ENCODE data around the gene PDP2.

The PDP2 gene

GRCh38 chr16:66849021-66849420, 31.3 kb upstream of the PDP2 start:
- Histone ChIP-seq H3K9ac (no peak overlapping the region), H3K4me1 (peaks cover 25 to 56% (median 44%) of the 10 kb centered on the region in 10 experiments), H4K20me1 (peaks cover 0 to 7% (median 0%) of the 10 kb centered on the region in 11 experiments; a peak in 3 of 22 replicates), H3K4me3 (no peak overlapping the region), H3K36me3 (no peaks in the 10 kb centered on the region), H3K9me3 (replicated peaks in 1 of 11) (no peaks in the 10 kb centered on the region), H3K27ac (no peak overlapping the region), H3K4me2 (no peak overlapping the region), H3K27me3 (peaks cover 23 to 32% (median 28%) of the 10 kb centered on the region in 11 experiments)
- TF ChIP-seq Cebpa-rat (IDR thresholded peaks at IDR 0.05): no peak

- H4K20me1 ChIP-seq: peaks cover 0 to 7% (median 0%) of the 10 kb centered on the region in 11 experiments; a peak in 3 of 22 replicates
- peaks cover 22 to 52% (median 41%) of the 10 kb centered on the region in 10 experiments for H3K4me1 ChIP-seq
- peaks cover 18 to 27% (median 23%) of the 10 kb centered on the region in 11 experiments for H3K27me3 ChIP-seq
- no peak overlapping the region for H3K27ac ChIP-seq
- H3K4me3 ChIP-seq: no peak overlapping the region
- no peak overlapping the region for H3K4me2 ChIP-seq
- no peak for TF ChIP-seq Cebpa-rat (IDR thresholded peaks at IDR 0.05)
- no peak overlapping the region for H3K9ac ChIP-seq
- H3K36me3 ChIP-seq: no peaks in the 10 kb centered on the region
- H3K9me3 ChIP-seq (replicated peaks in 1 of 11): no peaks in the 10 kb centered on the region
Measured at GRCh38 chr16:66849549-66849948, 30.8 kb upstream of the PDP2 start.

GRCh38 chr16:66850115-66850815, 30.1 kb upstream of the PDP2 start:
- Histone ChIP-seq H3K4me3 (no peak overlapping the region), H3K36me3 (no peaks in the 10 kb centered on the region), H3K9ac (no peak overlapping the region), H3K9me3 (replicated peaks in 1 of 11) (no peaks in the 10 kb centered on the region), H3K4me2 (peak overlapping the region in 2 of 11 experiments; percentile 36 to 60; a peak in 4 of 22 replicates), H3K4me1 (peaks cover 18 to 44% (median 34%) of the 10 kb centered on the region in 10 experiments), H3K27me3 (peaks cover 11 to 20% (median 16%) of the 10 kb centered on the region in 11 experiments), H3K27ac (no peak overlapping the region), H4K20me1 (peaks cover 0 to 7% (median 0%) of the 10 kb centered on the region in 11 experiments; a peak in 3 of 22 replicates)
- no peak for TF ChIP-seq Cebpa-rat (IDR thresholded peaks at IDR 0.05)

- no peak for TF ChIP-seq Cebpa-rat (IDR thresholded peaks at IDR 0.05)
- Histone ChIP-seq H3K9me3 (replicated peaks in 1 of 11) (no peaks in the 10 kb centered on the region), H3K27ac (no peak overlapping the region), H4K20me1 (no peaks in the 10 kb centered on the region), H3K27me3 (peaks cover 0 to 9% (median 5%) of the 10 kb centered on the region in 11 experiments; a peak in 11 of 22 replicates), H3K4me2 (no peak overlapping the region), H3K4me1 (peaks cover 17 to 33% (median 24%) of the 10 kb centered on the region in 10 experiments), H3K36me3 (no peaks in the 10 kb centered on the region), H3K4me3 (no peak overlapping the region), H3K9ac (no peak overlapping the region)
Measured at GRCh38 chr16:66851166-66851964, 28.9 kb upstream of the PDP2 start.

- H3K9ac ChIP-seq: no peak overlapping the region
- H3K36me3 ChIP-seq: no peaks in the 10 kb centered on the region
- H3K9me3 ChIP-seq (replicated peaks in 1 of 11): no peaks in the 10 kb centered on the region
- no peak overlapping the region for H3K27ac ChIP-seq
- no peaks in the 10 kb centered on the region for H3K27me3 ChIP-seq
- H4K20me1 ChIP-seq: no peaks in the 10 kb centered on the region
- H3K4me3 ChIP-seq: no peak overlapping the region
- peak overlapping the region in 3 of 11 experiments; percentile 3 to 14 (median 6); a peak in 2 of 22 replicates for H3K4me2 ChIP-seq
- H3K4me1 ChIP-seq: peaks cover 2 to 17% (median 8%) of the 10 kb centered on the region in 10 experiments; a peak in 14 of 20 replicates
- no peak for TF ChIP-seq Cebpa-rat (IDR thresholded peaks at IDR 0.05)
Measured at GRCh38 chr16:66853261-66854139, 26.8 kb upstream of the PDP2 start.

GRCh38 chr16:66856184-66856730, 24.1 kb upstream of the PDP2 start:
- H3K27ac ChIP-seq: no peak overlapping the region
- no peaks in the 10 kb centered on the region for H3K27me3 ChIP-seq
- H4K20me1 ChIP-seq: no peaks in the 10 kb centered on the region; a peak in 1 of 22 replicates

GRCh38 chr16:66856801-66857200, 23.5 kb upstream of the PDP2 start:
- H3K27me3 ChIP-seq: no peaks in the 10 kb centered on the region
- H3K4me3 ChIP-seq: no peak overlapping the region
- H3K36me3 ChIP-seq: no peaks in the 10 kb centered on the region
- H3K4me1 ChIP-seq: peaks cover 0 to 16% (median 7%) of the 10 kb centered on the region in 10 experiments; a peak in 14 of 20 replicates
- no peak overlapping the region for H3K4me2 ChIP-seq
- H4K20me1 ChIP-seq: no peaks in the 10 kb centered on the region; a peak in 1 of 22 replicates
- no peaks in the 10 kb centered on the region for H3K9me3 ChIP-seq (replicated peaks in 1 of 11)
- H3K9ac ChIP-seq: no peak overlapping the region
- no peak overlapping the region for H3K27ac ChIP-seq
- TF ChIP-seq Cebpa-rat (IDR thresholded peaks at IDR 0.05): no peak

More at GRCh38 chr16:66856184-66856730, 24.1 kb upstream of the PDP2 start:
- H3K36me3 ChIP-seq: no peaks in the 10 kb centered on the region
- TF ChIP-seq Cebpa-rat (IDR thresholded peaks at IDR 0.05): no peak
- no peak overlapping the region for H3K9ac ChIP-seq
- H3K4me1 ChIP-seq: peaks cover 0 to 16% (median 7%) of the 10 kb centered on the region in 10 experiments; a peak in 14 of 20 replicates
- no peak overlapping the region for H3K4me2 ChIP-seq
- H3K9me3 ChIP-seq (replicated peaks in 1 of 11): no peaks in the 10 kb centered on the region
- H3K4me3 ChIP-seq: no peak overlapping the region

- Histone ChIP-seq H3K4me2 (peak overlapping the region in 2 of 11 experiments; percentile 7 to 14; a peak in 1 of 22 replicates), H4K20me1 (no peaks in the 10 kb centered on the region; a peak in 1 of 22 replicates), H3K9ac (no peak overlapping the region), H3K4me3 (no peak overlapping the region), H3K9me3 (replicated peaks in 1 of 11) (no peaks in the 10 kb centered on the region), H3K27ac (no peak overlapping the region), H3K4me1 (peaks cover 0 to 16% (median 7%) of the 10 kb centered on the region in 10 experiments; a peak in 14 of 20 replicates), H3K27me3 (no peaks in the 10 kb centered on the region), H3K36me3 (no peaks in the 10 kb centered on the region)
- no peak for TF ChIP-seq Cebpa-rat (IDR thresholded peaks at IDR 0.05)
Measured at GRCh38 chr16:66857437-66857836, 22.9 kb upstream of the PDP2 start.

Data from BLaER1 treated with 17β-estradiol and CSF1 and Interleukin-3, amounts not matched to agents 10 nM and 100 nM (cell line).